HepG2 (cell line): Measurements from ENCODE around the gene RAD54L. TPM values are rescaled to one million over a fixed set of nuclear protein-coding genes. Genes with fewer than 3 reads are reported as not detected.

Source experiments
- CBX5 ChIP-seq: sonication (generic); formaldehyde crosslinking; IDR thresholded peaks from 2 replicates; pipeline ENCODE4 v1.4.0; 2020; ENCODE audit warnings: missing genetic modification reagents, borderline replicate concordance
- E2F2 ChIP-seq: sonication (generic); formaldehyde crosslinking; IDR thresholded peaks from 2 replicates; pipeline ENCODE4 v1.4.0; 2020; ENCODE audit warnings: missing genetic modification reagents, borderline replicate concordance
- GATA4 ChIP-seq: sonication (generic); IDR thresholded peaks from 2 replicates; pipeline ENCODE4 v1.6.1; 2016; ENCODE audit warnings: antibody characterized with exemption, low read depth, borderline replicate concordance
- HHEX ChIP-seq: IDR thresholded peaks from 2 replicates; pipeline ENCODE4 v1.6.1; 2016; ENCODE audit warnings: control low read depth
- HOXA9 ChIP-seq: sonication (generic); formaldehyde crosslinking; IDR thresholded peaks from 2 replicates; pipeline ENCODE4 v1.8.1; 2022; ENCODE audit warnings: missing genetic modification reagents, mild to moderate bottlenecking, moderate library complexity, borderline replicate concordance
- PAXIP1 ChIP-seq: sonication (generic); formaldehyde crosslinking; conservative IDR thresholded peaks from 2 replicates; pipeline ENCODE4 v1.4.0; 2020; ENCODE audit warnings: mild to moderate bottlenecking, missing genetic modification reagents, moderate library complexity
- POGK ChIP-seq: sonication (generic); formaldehyde crosslinking; conservative IDR thresholded peaks from 2 replicates; pipeline ENCODE4 v1.8.0; 2022; ENCODE audit warnings: mild to moderate bottlenecking, moderate library complexity, missing genetic modification reagents
- POLR2G ChIP-seq: fragments of 200-400 bp; formaldehyde crosslinking; IDR thresholded peaks from 2 replicates; pipeline ENCODE4 v1.6.1; 2018; ENCODE audit warnings: mild to moderate bottlenecking, low read depth, low read length, moderate library complexity
- SMC3 ChIP-seq: IDR thresholded peaks from 2 replicates; pipeline ENCODE4 v1.6.1; 2011; ENCODE audit warnings: low read length, improper control_type of control experiment
- ZC3H4 ChIP-seq: sonication (generic); formaldehyde crosslinking; IDR thresholded peaks from 2 replicates; pipeline ENCODE4 v1.4.0; 2020; ENCODE audit warnings: missing genetic modification reagents, borderline replicate concordance
- ZFY ChIP-seq: sonication (generic); formaldehyde crosslinking; IDR thresholded peaks from 2 replicates; pipeline ENCODE4 v1.4.0; 2020; ENCODE audit warnings: missing genetic modification reagents
- ZNF143 ChIP-seq: sonication (generic); formaldehyde crosslinking; IDR thresholded peaks from 2 replicates; pipeline ENCODE4 v1.4.0; 2020; ENCODE audit warnings: missing genetic modification reagents
- ZNF576 ChIP-seq: sonication (generic); formaldehyde crosslinking; IDR thresholded peaks from 2 replicates; pipeline ENCODE4 v1.4.0; 2020; ENCODE audit warnings: mild to moderate bottlenecking, missing genetic modification reagents
- ZNF598 ChIP-seq: sonication (generic); formaldehyde crosslinking; IDR thresholded peaks from 2 replicates; pipeline ENCODE4 v1.5.1; 2020; ENCODE audit warnings: mild to moderate bottlenecking, missing genetic modification reagents, borderline replicate concordance
- ZNF609 ChIP-seq: sonication (generic); formaldehyde crosslinking; IDR thresholded peaks from 2 replicates; pipeline ENCODE4 v1.4.0; 2020; ENCODE audit warnings: mild to moderate bottlenecking, missing genetic modification reagents, borderline replicate concordance
- ZNF891 ChIP-seq: sonication (generic); formaldehyde crosslinking; IDR thresholded peaks from 2 replicates; pipeline ENCODE4 v1.5.0; 2020; ENCODE audit warnings: mild to moderate bottlenecking, missing genetic modification reagents
- ZSCAN25 ChIP-seq: sonication (generic); formaldehyde crosslinking; IDR thresholded peaks from 2 replicates; pipeline ENCODE4 v1.8.0; 2022; ENCODE audit warnings: mild to moderate bottlenecking, missing genetic modification reagents
- polyA plus RNA-seq, 8 experiments: library from polyadenylated mRNA; depleted of rRNA in 3 of 8; stranded (reverse) in 7 of 8; unstranded in 1 of 8; fragments of >200 nt; fragmentation: Illumina TruSeq in 4 of 8; extraction: Trizol in 4 of 8; gene quantifications; 2 replicates each; pipeline versions ENCODE4 v1.2.1 to v1.2.3, GENCODE V29; 2011 to 2016; ENCODE audit warnings: low read depth in 4 of 8, missing spikeins in 1 of 8, mixed read lengths in 1 of 8; ENCODE audit not compliant: insufficient read depth in 1 of 8
- total RNA-seq, 5 experiments: library from RNA; depleted of rRNA; stranded (reverse); fragments of >200 nt; fragmentation: Illumina TruSeq; extraction: Trizol; gene quantifications; 2 replicates each; pipeline ENCODE4 v1.2.3, GENCODE V29; 2016; ENCODE audit warnings: low read depth in 1 of 5

The RAD54L gene
- total and polyA plus RNA-seq, 2 of the 13 experiments (the other 11 are each of a cell fraction or from before 2014, with no cell fraction given) = 10.2 to 30.0 TPM

GRCh38 chr1:46247436-46248121, at the start of gene RAD54L (continued):
- no peak for TF ChIP-seq ZNF609 (CRISPR knock-in tag)
- no peak for TF ChIP-seq HHEX
- TF ChIP-seq ZSCAN25 = no peak
- peak; percentile 62; the same call in 1 of the 2 replicates for TF ChIP-seq CBX5 (CRISPR knock-in tag)
- TF ChIP-seq ZNF891 (CRISPR knock-in tag) = peak; percentile 15; the same call in 1 of the 2 replicates
- 0 out of 2 replicates have a peak, but pooled peaks have one; percentile 30 for TF ChIP-seq PAXIP1 (CRISPR knock-in tag)
- no peak; the same call in 1 of the 2 replicates for TF ChIP-seq ZNF598 (CRISPR knock-in tag)
- TF ChIP-seq SMC3 = no peak
- no peak for TF ChIP-seq GATA4
- peak; percentile 93; the same call in 1 of the 2 replicates for TF ChIP-seq HOXA9 (CRISPR knock-in tag)
- no peak for TF ChIP-seq ZNF576 (CRISPR knock-in tag)
- no peak; the same call in 1 of the 2 replicates for TF ChIP-seq ZFY (CRISPR knock-in tag)
- peak; percentile 99; the same call in 1 of the 2 replicates for TF ChIP-seq E2F2 (CRISPR knock-in tag)
- TF ChIP-seq ZC3H4 (CRISPR knock-in tag) = no peak
- TF ChIP-seq POLR2G = peak; percentile 75
- TF ChIP-seq POGK (CRISPR knock-in tag) = peak; percentile 90
- 0 out of 2 replicates have a peak, but pooled peaks have one; percentile 22 for TF ChIP-seq ZNF143 (CRISPR knock-in tag)
